Measurements from ENCODE around the gene NUB1.

NUB1 gene

DNA sequence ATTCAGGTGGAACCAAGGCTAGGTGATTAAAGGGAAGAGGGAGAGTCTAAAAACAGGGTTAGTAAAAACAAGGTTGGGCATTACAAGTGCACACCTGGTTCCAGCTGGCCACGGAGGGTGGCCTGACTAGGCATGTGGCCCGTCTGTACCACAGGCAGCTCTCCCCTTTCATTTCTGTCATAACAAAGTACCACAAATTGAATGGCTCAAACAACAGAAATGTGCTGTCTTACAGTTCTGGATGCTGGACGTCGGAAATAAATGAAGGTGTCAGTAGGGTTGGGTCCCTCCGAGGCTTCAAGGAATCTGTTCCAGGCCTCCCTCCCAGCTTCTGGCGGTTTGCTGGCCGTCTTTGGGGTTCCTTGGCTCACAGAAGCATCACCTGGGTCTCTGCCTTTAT, 81.6 kb downstream of the NUB1 start:
- no peak for DNase-seq

DNA sequence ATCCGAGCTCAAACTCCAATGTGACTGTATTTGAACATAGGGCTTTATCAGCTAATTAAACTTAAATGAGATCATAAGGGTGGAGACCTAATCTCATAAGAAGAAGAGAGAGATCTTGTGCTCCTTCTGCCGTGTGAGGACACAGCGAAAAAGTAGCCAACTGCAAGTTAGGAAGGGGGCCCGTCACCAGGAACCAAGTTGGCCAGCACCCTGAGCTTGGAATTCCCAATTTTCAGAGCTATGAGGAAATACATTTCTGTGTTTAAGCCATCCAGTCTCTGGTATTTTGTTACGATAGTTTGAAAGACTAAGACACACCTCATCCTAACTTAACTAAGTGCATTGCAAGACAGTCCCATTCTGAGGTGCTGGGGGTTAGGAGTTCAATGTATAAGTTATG, 82.3 kb downstream of the NUB1 start:
- DNase-seq = no peak

DNA sequence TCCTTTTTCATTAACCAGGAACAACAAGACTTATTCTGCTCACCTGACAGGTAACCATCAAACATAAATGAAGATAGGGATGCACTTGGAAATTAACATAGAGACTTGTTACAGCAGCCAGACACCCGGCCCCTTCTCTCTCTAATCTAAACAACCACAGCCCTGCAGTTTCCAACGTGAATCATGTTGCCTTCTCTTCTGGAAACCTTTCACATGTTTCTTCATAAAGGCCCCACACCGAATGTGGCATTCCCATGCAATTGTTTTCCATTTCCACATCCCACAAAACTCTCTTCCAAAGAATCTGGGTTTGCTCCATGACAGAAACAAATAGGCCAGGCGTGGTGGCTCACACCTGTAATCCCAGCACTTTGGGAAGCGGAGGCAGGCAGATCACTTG, 83.2 kb downstream of the NUB1 start:
- no peak for DNase-seq

DNA sequence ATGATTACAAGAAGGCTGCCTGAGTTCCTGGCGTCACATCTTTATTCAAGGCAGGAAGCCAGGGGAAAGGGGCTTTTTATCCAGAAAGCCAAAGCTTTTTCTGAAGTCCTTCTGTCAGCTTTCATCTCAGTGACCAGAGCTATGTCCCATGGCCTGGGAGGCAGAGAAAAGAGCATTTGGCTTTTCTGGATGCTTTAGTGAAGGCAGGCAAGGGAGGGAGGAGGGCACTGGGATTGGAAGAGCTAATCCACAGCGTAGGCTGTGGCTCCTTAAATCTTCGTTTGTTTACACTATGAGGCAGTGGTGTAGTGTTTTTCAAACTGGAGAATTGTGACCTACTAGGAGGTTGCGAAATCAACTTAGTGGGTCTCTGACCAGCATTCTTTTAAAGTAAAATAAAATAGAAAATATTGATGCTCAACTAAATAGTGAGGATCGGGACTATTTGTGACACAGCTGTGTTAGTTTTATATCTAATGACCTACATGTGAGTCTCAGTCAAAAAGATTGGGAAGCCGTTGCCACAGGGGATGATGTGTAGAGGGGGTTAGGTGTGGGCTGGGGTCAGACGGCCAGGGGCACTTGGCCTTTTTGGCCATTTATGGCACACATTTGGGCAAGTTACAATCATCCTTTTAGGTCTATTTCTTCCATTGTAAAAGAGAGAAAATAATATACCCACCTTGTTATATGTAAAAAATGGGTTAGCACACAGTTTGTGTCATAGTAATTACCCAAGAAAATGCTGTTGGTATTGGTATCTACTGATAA, 84.2 kb downstream of the NUB1 start:
- no peak for DNase-seq

DNA sequence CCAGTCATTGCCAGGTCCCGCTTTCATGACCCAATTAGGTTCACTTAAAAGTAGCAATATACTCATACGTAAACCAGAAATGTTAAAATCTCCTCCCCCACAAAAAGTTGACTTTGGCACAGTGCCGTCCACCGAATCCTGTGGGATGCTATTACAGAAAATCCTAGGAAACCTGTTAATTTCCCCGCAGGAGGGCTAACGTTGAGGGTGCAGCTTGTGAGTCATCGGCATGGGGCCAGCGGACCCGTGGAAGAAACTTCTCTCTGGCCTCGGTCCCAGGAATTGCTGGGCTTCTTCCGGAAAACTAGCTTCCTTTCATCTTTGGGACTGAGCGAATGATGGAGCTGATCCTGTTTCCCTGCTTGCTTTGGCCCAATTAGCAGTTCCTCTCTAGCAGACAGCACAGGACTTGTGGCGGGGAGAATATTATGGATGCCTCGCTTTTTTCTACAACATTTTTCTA, 84.9 kb downstream of the NUB1 start:
- DNase-seq = peak in 5 of 56 donors; percentile 5 to 43 (median 19)

- no peak for DNase-seq
Observed at GRCh38 chr7:151426904-151427704, 85.5 kb downstream of the NUB1 start.

GRCh38 chr7:151427705-151428377, 86.2 kb downstream of the NUB1 start:
- no peak for DNase-seq
